GM12891 (cell line): Measurements from ENCODE around the gene SNX32.
"Not testable (repeated sequence)": the region's sequence is repeated elsewhere in the genome, so short reads cannot be mapped to it uniquely, and the experiment has no call there.

Experiments used
- DNase-seq: peaks from one replicate; pipeline ENCODE4 v3.0.0; 2011; ENCODE audit warnings: low spot score; ENCODE audit not compliant: insufficient read length
- FAIRE-seq: peaks from 2 replicates; lab custom pipeline; 2011; peaks lifted over from hg19 to GRCh38; lab: Jason Lieb, UNC
- PAX5 ChIP-seq: IDR thresholded peaks from 2 replicates; pipeline ENCODE4 v1.6.1; 2011; ENCODE audit warnings: low read length, moderate library complexity, mild to moderate bottlenecking; ENCODE audit not compliant: insufficient read depth, severe bottlenecking
- POLR2A ChIP-seq: IDR thresholded peaks from 2 replicates; pipeline ENCODE4 v1.6.1; 2011; ENCODE audit warnings: low read depth, low read length, control low read depth
- POLR2AphosphoS5 ChIP-seq: IDR thresholded peaks from 2 replicates; pipeline ENCODE4 v1.6.1; 2011; ENCODE audit warnings: low read depth, low read length, control low read depth
- POU2F2 ChIP-seq: IDR thresholded peaks from 2 replicates; pipeline ENCODE4 v1.6.1; 2011; ENCODE audit warnings: low read depth, mild to moderate bottlenecking, control low read depth, low read length, moderate library complexity
- SPI1 ChIP-seq: IDR thresholded peaks from 2 replicates; pipeline ENCODE4 v1.6.1; 2011; ENCODE audit warnings: low read depth, low read length, control low read depth
- TAF1 ChIP-seq: IDR thresholded peaks from 2 replicates; pipeline ENCODE4 v1.6.1; 2011; ENCODE audit warnings: low read depth, low read length, control low read depth

The SNX32 gene

DNA sequence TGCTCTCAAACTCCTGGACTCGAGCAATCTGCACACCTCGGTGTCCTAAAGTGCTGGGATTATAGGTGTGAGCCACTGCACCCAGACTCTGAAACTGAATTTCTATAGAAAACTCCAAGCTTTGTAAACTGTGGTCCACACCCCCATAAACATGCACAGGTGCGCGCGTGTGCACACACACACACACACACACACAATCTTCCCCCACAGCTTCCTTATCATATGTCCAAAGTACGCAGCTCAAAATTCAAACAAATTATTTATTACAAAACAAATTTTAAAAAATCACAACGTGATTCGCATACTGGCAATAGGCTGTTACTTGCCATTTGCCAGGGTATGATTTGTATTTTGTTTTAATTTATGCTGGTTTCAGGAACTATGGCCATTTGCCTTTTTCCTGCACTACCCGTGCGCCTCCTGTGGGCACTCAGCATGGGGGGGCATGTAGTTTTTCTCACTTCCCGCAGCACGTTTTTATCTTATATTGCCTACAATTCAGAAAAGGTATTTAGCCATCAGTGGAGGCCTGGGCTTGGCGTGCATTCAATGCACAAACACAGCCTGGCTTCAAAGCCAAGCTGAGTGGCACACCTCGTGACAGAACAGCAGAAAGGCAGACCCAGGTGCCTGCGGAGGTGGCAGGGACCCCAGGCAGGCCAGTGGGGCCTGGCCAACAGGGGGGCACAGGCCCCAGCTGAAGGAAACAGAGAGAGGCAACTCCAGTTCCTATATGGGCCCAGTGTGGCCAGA lies 10.8 kb upstream of the SNX32 start:
- no peak for FAIRE-seq
- DNase-seq: no peak
- TF ChIP-seq SPI1 (no peak), POLR2A (no peak), POLR2AphosphoS5 (no peak), TAF1 (no peak), PAX5 (no peak)

DNA sequence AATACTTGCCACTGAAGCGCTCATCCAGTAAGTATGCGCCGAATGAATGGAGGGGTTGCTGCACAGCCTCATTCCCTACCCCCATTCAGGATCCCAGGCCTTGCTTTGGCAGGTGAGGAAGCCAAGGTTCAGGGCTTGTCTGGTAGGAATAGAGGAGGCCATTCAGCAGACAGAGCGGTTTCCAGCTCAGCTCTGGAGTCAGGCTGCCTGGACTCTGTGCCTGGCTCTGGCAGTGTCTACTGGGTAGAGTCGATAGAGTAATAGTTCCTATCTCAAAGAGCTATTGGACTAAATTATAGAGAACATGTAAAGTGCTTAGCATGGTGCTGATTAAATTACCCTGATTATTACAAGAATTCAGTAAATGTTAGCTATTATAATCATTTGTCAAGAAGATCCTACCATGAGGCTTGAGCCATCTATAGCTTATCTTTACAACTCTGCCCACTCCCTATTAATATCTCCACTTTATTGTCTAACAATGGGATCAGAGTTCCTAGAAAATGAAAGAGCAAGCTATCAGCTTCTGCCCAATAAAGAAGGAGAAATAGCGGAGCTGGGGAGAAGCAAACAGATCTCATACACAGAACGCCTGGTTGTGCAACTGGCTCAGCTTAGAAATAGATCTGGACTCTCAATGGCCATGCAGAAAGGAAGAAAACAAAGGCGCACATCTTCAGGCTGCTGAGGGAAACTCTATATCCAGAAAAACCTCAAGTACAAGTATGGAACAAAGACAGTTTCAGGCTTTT lies 6.6 kb upstream of the SNX32 start:
- FAIRE-seq (no peak), DNase-seq (no peak)
- TF ChIP-seq SPI1: no peak
- no peak for TF ChIP-seq TAF1
- TF ChIP-seq PAX5: no peak
- TF ChIP-seq POLR2AphosphoS5: no peak
- TF ChIP-seq POU2F2: no peak
- TF ChIP-seq POLR2A: no peak

DNA sequence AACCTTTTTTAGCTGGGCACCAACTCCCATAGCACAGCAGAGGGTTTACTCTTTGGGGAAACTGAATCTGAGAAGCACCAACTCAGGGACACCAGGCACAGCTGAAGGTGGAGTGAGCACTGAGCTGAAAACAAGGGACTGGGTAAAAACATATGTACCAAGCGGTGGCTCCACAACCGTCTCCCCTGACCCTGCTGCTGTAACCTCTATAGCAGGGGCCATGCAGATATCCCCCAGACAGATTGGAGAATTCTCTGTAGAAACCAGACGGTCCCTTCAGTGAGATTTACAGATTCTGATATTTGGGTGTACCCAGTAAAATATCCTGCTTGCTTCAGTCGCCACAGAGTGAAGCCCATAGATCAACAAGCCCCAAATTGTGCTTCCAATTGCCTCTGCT lies 4.3 kb upstream of the SNX32 start:
- no peak for TF ChIP-seq POU2F2
- no peak for TF ChIP-seq POLR2A
- no peak for TF ChIP-seq TAF1
- no peak for TF ChIP-seq PAX5
- TF ChIP-seq SPI1: no peak
- DNase-seq: no peak
- no peak for FAIRE-seq

DNA sequence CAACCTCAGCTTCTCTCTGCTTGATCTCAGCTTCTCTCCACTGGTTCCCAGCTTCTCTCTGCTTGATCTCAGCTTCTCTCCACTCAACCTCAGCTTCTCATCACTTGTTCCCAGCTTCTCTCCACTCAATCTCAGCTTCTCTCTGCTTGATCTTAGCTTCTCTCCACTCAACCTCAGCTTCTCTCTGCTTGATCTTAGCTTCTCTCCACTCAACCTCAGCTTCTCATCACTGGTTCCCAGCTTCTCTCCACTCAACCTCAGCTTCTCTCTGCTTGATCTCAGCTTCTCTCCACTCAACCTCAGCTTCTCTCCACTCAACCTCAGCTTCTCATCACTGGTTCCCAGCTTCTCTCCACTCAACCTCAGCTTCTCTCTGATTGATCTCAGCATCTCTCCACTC lies 1.5 kb upstream of the SNX32 start:
- FAIRE-seq, DNase-seq: not testable (repeated sequence)

DNA sequence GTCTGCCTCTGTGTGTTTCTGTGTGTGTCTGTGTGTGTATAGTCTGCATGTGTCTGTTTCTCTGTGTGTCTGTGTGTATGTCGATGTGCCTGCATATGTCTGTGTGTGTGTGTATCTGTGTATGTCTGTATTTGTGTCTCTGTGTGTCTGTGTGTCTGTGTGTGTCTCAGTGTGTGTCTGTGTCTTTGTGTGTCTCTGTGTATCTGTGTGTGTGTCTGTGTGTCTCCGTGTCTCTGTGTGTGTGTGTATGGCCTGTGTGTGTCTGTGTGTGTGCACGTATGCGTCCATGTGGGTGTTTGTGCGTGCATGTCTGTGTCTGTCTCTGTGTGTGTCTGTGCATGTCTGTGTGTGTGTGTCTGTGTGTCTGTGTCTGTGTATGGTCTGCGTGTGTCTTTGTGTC lies 439 bp downstream of the SNX32 start:
- TF ChIP-seq TAF1: no peak
- TF ChIP-seq POU2F2: no peak
- no peak for TF ChIP-seq PAX5
- no peak for TF ChIP-seq POLR2A
- TF ChIP-seq POLR2AphosphoS5: no peak
- TF ChIP-seq SPI1: no peak
- DNase-seq (no peak), FAIRE-seq (no peak)

DNA sequence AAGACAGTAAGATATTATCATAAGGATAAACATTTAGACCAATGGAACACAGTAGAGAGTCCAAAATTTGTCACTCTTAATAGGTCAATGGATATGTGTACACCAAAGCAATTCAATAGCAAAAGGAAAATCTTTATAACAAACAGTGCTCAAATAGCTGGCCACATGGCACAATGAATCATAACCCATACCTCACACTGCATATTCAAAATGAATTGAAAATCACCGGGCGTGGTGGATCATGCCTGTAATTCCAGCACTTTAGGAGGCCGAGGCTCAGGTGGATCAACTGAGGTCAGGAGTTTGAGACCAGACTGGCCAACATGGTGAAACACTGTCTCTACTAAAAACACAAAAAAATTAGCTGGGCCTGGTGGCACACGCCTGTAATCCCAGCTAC lies 8.4 kb downstream of the SNX32 start:
- no peak for DNase-seq
- TF ChIP-seq POLR2A (no peak), PAX5 (no peak)
- peak; percentile 43 for FAIRE-seq

DNA sequence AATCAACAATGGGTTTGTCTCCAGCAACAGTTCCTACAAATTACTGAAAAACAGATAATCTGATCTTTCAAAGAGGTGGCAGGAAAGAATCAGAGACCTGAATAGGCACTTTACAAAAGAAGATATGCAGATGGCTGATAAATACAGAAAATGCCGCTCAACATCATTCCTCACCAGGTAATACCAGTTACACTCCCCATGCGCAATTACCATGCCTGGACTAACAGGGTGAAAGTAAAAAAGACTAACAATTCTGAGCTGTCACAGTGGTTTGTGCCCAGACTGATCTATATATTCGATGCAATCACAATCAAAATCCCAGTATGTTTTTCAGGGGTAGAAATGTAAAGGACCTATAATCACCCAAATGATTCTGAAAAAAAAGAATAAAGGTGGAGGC lies 10.0 kb downstream of the SNX32 start:
- TF ChIP-seq PAX5: no peak
- no peak for TF ChIP-seq POLR2AphosphoS5
- TF ChIP-seq POU2F2: no peak
- no peak for TF ChIP-seq TAF1
- no peak for TF ChIP-seq POLR2A
- TF ChIP-seq SPI1: no peak
- no peak for DNase-seq
- FAIRE-seq: no peak

DNA sequence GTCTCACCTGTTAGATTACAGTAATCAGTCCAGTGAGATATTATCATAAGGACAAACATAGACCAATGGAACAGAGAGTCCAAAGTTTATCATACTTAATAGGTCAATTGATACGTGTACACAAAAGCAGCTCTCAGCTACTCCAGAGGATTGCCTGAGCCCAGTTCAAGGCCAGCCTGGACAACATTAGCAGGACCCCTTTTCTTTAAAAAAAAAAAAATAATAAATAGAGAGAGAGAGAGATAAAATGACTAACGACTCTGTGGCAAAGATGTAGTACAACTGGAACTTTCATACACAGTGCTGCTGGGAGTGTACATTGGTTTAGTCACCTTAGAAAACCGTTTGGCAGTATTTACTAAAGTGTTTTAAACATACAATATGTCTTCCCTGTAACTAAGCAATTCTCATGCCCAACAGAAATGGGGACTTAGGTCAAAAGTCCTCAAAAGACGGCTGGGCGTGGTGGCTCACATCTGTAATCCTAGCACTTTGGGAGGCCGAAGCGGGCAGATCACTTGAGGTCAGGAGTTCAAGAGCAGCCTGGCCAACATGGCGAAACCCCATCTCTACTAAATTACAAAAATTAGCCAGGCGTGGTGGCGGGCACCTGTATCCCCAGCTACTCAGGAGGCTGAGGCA lies 10.6 kb downstream of the SNX32 start:
- no peak for TF ChIP-seq SPI1
- no peak for TF ChIP-seq TAF1
- TF ChIP-seq POU2F2: no peak
- TF ChIP-seq POLR2AphosphoS5: no peak
- TF ChIP-seq POLR2A: no peak
- no peak for TF ChIP-seq PAX5
- FAIRE-seq: no peak
- no peak for DNase-seq

DNA sequence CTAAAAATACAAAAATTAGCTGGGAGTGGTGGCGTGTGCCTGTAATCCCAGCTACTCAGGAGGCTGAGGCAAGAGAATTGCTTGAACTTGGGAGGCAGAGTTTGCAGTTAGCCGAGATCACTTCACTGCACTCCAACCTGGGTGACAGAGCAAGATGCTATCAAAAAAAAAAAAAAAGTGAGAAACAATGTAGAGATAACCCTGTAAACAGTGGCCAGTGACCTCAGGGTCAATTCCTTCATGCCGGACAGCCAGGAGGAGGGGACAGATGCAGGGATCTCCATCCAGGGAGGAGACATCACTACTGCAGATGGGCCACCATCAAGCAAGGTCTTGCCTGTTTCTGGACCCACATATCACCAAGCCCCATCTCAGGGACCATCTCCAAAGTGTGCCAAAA lies 14.0 kb downstream of the SNX32 start:
- TF ChIP-seq PAX5: no peak
- TF ChIP-seq TAF1: no peak
- no peak for TF ChIP-seq POU2F2
- no peak for TF ChIP-seq POLR2A
- TF ChIP-seq SPI1: no peak
- TF ChIP-seq POLR2AphosphoS5: no peak
- no peak for FAIRE-seq

DNA sequence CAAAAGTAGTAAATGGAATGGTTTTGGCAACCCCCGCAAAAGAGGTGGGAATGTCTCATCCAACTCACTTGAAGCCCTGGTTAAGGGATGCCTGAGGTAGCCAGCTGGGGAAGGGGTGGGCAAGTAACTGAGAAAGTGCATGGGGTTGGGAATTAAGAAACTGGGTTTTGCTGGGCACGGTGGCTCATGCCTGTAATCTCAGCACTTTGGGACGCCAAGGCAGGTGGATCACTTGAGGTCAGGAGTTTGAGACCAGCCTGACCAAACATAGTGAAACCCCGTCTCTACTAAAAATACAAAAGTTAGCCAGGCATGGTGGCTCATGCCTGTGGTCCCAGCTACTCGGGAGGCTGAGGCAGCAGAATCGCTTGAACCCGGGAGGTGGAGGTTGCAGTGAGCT lies 14.9 kb downstream of the SNX32 start:
- FAIRE-seq, DNase-seq: not testable (repeated sequence)

More for the DNA sequence above, 14.0 kb downstream of the SNX32 start:
- no peak for DNase-seq
